A673 (cell line): ENCODE results near the gene AGBL2. TPM values are rescaled to one million over a fixed set of nuclear protein-coding genes. Genes with fewer than 3 reads are reported as not detected.
A peak's percentile ranks its signal among the peaks of the same experiment; 100 is the strongest.

Experiments used
- BruUV-seq: library from RNA; stranded (reverse); fragments of 400-500 nt; replicated peaks from 2 replicates; lab custom pipeline; 2021; lab: Mats Ljungman, UMichigan
- CTCF ChIA-PET: fragments of 300-600 bp; sonication (Branson Sonifier 250); formaldehyde crosslinking; loops from one replicate; lab custom pipeline; 2022; ENCODE audit warnings: antibody characterized with exemption; lab: Charles Lee
- POLR2A ChIA-PET: fragments of 300-600 bp; sonication (Branson Sonifier 250); formaldehyde crosslinking; loops from one replicate; lab custom pipeline; 2022; ENCODE audit warnings: antibody characterized with exemption; ENCODE audit not compliant: low non-redundant PET; lab: Charles Lee
- DNase-seq: peaks from one replicate; pipeline ENCODE4 v3.0.0-alpha.2; 2015; ENCODE audit warnings: low spot score
- H3K27ac ChIP-seq: fragments of 200-600 bp; sonication (generic); 2 replicates; pipeline ENCODE4 v1.5.1; 2016; ENCODE audit warnings: mixed run types, low read depth, mild to moderate bottlenecking, mixed read lengths, antibody characterized with exemption, low read length; ENCODE audit not compliant: poor library complexity, severe bottlenecking
- H3K27me3 ChIP-seq: fragments of 200-600 bp; sonication (generic); replicated peaks from 2 replicates; pipeline ENCODE4 v1.6.1; 2017; ENCODE audit warnings: mixed run types, low read depth, mild to moderate bottlenecking, mixed read lengths, antibody characterized with exemption, low read length; ENCODE audit not compliant: insufficient read depth, poor library complexity
- H3K36me3 ChIP-seq: fragments of 200-600 bp; sonication (generic); 2 replicates; pipeline ENCODE4 v1.6.1; 2016; ENCODE audit warnings: mixed run types, mild to moderate bottlenecking, mixed read lengths, antibody characterized with exemption, low read length; ENCODE audit not compliant: insufficient read depth, poor library complexity, severe bottlenecking
- H3K4me1 ChIP-seq: fragments of 200-600 bp; sonication (generic); 2 replicates; pipeline ENCODE4 v1.6.1; 2017; ENCODE audit warnings: mixed run types, mild to moderate bottlenecking, mixed read lengths, antibody characterized with exemption, low read length; ENCODE audit not compliant: insufficient read depth, poor library complexity, severe bottlenecking
- H3K4me3 ChIP-seq: fragments of 200-600 bp; sonication (generic); 2 replicates; pipeline ENCODE4 v1.5.1; 2016; ENCODE audit warnings: low read depth, mixed run types, mild to moderate bottlenecking, mixed read lengths, low read length; ENCODE audit not compliant: poor library complexity, severe bottlenecking
- H3K9me3 ChIP-seq: fragments of 200-600 bp; sonication (generic); 2 replicates; pipeline ENCODE4 v1.6.1; 2016; ENCODE audit warnings: mixed run types, low read depth, mild to moderate bottlenecking, mixed read lengths, antibody characterized with exemption, low read length; ENCODE audit not compliant: poor library complexity, severe bottlenecking
- EZH2 ChIP-seq: fragments of 200-600 bp; sonication (generic); IDR thresholded peaks from 2 replicates; pipeline ENCODE4 v1.6.1; 2017; ENCODE audit warnings: borderline replicate concordance, low read depth, mild to moderate bottlenecking, mixed read lengths, antibody characterized with exemption, low read length; ENCODE audit not compliant: poor library complexity, severe bottlenecking
- intact Hi-C: fragments of 100-400 bp; cut with micrococcal nuclease; formaldehyde crosslinking; loops from one replicate; pipeline ENCODE4 v1.10.0; 2022; ENCODE audit not compliant: unreplicated experiment
- total RNA-seq: library from RNA; stranded (reverse); gene quantifications from 2 replicates; pipeline ENCODE4 v1.2.3, GENCODE V29; 2021
- TF ChIP-seq, protein P1 (sequence below): fragments of 300-800, 200-600 bp; sonication (generic); conservative IDR thresholded peaks from 2 replicates; pipeline ENCODE4 v1.5.1; 2017; ENCODE audit warnings: low read depth, mild to moderate bottlenecking, antibody characterized with exemption, low read length, moderate library complexity, mixed read lengths

Gene AGBL2
- total RNA-seq, 1 experiment from 2014 or later: 6.5 TPM

DNA sequence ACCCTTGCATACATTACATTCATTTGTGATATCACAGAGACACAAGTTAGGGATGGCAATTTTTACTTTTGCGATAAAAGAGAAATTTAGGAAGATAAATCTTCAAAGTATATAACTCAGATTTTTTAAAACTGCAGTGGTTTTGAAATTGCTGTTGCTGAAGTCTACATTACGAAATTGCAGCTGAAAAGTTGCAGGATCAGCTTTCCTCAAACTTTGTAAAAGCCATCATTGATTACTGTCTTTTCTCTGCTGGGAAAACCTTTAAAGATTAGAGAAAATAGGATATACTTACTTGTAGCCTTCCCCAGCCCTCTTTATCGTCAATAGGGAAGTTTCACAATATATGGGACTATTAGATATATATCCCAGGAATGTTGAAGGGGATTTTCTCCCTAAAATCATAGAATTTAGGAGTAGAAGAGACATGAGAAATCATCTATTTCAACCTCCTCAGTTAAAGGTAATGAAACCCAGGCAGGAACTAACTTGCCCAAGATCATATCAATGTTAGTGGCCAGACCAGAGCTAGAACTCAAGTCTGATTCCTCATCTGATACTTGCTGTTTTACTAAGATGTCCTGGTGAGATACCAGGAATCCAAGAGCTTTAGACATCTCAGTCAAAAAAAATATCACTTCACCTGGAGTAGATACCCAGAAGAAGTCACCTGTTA lies 10.4 kb upstream of the AGBL2 start:
- POLR2A ChIA-PET: interaction anchor here (0.6 kb wide), 3 partner anchors 7 to 41 kb away, joined by 3 to 9 read pairs (median 3); no protein-coding TSS in a partner anchor
- BruUV-seq: no TSS peak

DNA sequence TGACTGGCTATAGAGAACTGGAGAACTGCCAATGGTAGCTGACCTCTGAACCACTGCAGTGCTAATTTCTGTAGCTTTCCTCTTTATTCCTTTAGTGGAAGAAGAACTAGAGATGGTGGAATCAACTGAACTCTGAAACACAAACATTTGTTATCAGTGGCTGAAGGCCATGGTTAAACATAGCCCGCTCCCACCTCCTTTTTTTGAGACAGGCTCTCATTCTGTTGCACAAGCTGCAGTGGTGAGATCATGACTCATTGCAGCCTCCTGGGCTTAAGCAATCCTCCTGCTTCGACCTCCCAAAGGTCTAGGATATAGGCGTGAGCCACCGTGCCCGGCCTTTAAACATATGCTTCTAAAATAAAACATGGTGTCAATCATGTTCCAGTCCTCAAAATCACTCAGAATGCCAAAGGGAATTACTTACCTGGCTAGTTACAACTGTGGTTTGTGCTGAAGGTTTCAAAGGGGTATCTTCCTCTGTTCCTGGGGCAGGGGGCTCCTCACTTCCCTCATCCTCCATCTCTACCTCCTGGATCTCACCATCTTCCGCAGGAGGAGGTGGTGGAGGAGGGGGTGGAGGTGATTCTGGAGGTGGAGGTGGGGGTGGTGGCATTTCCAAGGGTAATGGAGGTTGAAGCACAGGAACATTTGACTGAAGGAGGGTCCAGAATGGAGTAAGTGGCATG lies 9.0 kb upstream of the AGBL2 start:
- ChIA-PET CTCF (interaction anchor here (0.7 kb wide), 2 partner anchors 14 to 1862 kb away, joined by 3 to 6 read pairs; no protein-coding TSS in a partner anchor), POLR2A (no interaction called here)
- H3K9me3 ChIP-seq: no peaks in the 10 kb centered on the region
- TF ChIP-seq, protein P1, sequence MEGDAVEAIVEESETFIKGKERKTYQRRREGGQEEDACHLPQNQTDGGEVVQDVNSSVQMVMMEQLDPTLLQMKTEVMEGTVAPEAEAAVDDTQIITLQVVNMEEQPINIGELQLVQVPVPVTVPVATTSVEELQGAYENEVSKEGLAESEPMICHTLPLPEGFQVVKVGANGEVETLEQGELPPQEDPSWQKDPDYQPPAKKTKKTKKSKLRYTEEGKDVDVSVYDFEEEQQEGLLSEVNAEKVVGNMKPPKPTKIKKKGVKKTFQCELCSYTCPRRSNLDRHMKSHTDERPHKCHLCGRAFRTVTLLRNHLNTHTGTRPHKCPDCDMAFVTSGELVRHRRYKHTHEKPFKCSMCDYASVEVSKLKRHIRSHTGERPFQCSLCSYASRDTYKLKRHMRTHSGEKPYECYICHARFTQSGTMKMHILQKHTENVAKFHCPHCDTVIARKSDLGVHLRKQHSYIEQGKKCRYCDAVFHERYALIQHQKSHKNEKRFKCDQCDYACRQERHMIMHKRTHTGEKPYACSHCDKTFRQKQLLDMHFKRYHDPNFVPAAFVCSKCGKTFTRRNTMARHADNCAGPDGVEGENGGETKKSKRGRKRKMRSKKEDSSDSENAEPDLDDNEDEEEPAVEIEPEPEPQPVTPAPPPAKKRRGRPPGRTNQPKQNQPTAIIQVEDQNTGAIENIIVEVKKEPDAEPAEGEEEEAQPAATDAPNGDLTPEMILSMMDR: no peak
- no peak for TF ChIP-seq EZH2
- H3K27ac ChIP-seq: no peak overlapping the region
- H3K36me3 ChIP-seq: peaks cover 98% of the 10 kb centered on the region
- no peaks in the 10 kb centered on the region for H3K4me1 ChIP-seq
- no peaks in the 10 kb centered on the region for H3K27me3 ChIP-seq
- DNase-seq: peak; percentile 32
- BruUV-seq: no TSS peak
- intact Hi-C loops: no loop called here
- H3K4me3 ChIP-seq: no peak overlapping the region

More for the DNA sequence above, 10.4 kb upstream of the AGBL2 start:
- Histone ChIP-seq H3K4me1 (no peaks in the 10 kb centered on the region), H3K36me3 (peaks cover 99% of the 10 kb centered on the region), H3K27me3 (no peaks in the 10 kb centered on the region), H3K9me3 (no peaks in the 10 kb centered on the region), H3K27ac (no peak overlapping the region), H3K4me3 (no peak overlapping the region)
- no peak for DNase-seq
- TF ChIP-seq, protein P1: no peak
- no peak for TF ChIP-seq EZH2
- CTCF ChIA-PET: no interaction called here
- intact Hi-C loops: no loop called here

DNA sequence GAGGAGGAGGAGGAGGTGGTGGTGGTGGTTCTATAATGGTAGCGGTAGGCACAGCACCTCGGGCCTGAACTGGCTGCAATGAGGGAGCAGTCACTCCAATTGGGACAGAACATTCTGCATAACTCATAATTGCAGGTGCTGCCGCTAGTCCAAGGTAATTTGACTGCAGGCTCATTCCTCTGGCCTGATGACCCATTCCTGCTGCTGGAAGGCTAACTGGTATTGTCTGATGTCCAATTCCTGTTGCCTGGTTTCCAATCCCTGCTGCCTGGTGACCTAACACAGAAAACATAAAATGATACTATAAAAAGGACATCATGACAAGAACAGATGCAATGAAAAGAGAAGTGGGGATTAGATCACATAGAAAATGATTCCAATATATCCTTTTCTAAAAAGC lies 7.9 kb upstream of the AGBL2 start:
- Histone ChIP-seq H3K27ac (no peak overlapping the region), H3K4me1 (no peaks in the 10 kb centered on the region), H3K27me3 (no peaks in the 10 kb centered on the region), H3K9me3 (no peaks in the 10 kb centered on the region), H3K36me3 (peaks cover 98% of the 10 kb centered on the region), H3K4me3 (no peak overlapping the region)
- intact Hi-C loops: no loop called here
- ChIA-PET POLR2A (interaction anchor here (0.7 kb wide), 1 partner anchor 551 kb away, joined by 4 read pairs; no protein-coding TSS in a partner anchor), CTCF (no interaction called here)
- TF ChIP-seq EZH2: no peak
- TF ChIP-seq, protein P1: no peak
- no peak for DNase-seq
- BruUV-seq: no TSS peak
